ENCODE results near the gene EFTUD2.
A peak's percentile ranks its signal among the peaks of the same experiment; 100 is the strongest.

Gene EFTUD2

GRCh38 chr17:44865231-44865660, 34.0 kb downstream of the EFTUD2 start:
- H3K27ac ChIP-seq: no peak overlapping the region
- TF ChIP-seq CTCF (IDR thresholded peaks at IDR 0.05): peak; percentile 92
- TF ChIP-seq ZFX (IDR thresholded peaks at IDR 0.05; ENCODE audit: borderline replicate concordance): no peak

GRCh38 chr17:44864831-44865230, 34.4 kb downstream of the EFTUD2 start:
- TF ChIP-seq ZFX (IDR thresholded peaks at IDR 0.05; ENCODE audit: borderline replicate concordance): no peak
- H3K27ac ChIP-seq: no peak overlapping the region

GRCh38 chr17:44863061-44863918, 36.0 kb downstream of the EFTUD2 start:
- no peak for TF ChIP-seq CTCF (IDR thresholded peaks at IDR 0.05)
- TF ChIP-seq ZFX (IDR thresholded peaks at IDR 0.05; ENCODE audit: borderline replicate concordance): no peak
- H3K27ac ChIP-seq: no peak overlapping the region

- no peak for TF ChIP-seq ZFX (IDR thresholded peaks at IDR 0.05; ENCODE audit: borderline replicate concordance)
- no peak for TF ChIP-seq CTCF (IDR thresholded peaks at IDR 0.05)
- H3K27ac ChIP-seq: no peak overlapping the region
These were observed 36.8 kb downstream of the EFTUD2 start for GRCh38 chr17:44862278-44862914.

GRCh38 chr17:44859701-44860100, 39.5 kb downstream of the EFTUD2 start:
- no peak overlapping the region for H3K27ac ChIP-seq
- TF ChIP-seq ZFX (IDR thresholded peaks at IDR 0.05; ENCODE audit: borderline replicate concordance): no peak
- TF ChIP-seq CTCF (IDR thresholded peaks at IDR 0.05): no peak

GRCh38 chr17:44854192-44854591, 45.1 kb downstream of the EFTUD2 start:
- TF ChIP-seq ZFX (IDR thresholded peaks at IDR 0.05; ENCODE audit: borderline replicate concordance): no peak
- TF ChIP-seq CTCF (IDR thresholded peaks at IDR 0.05): no peak
- H3K27ac ChIP-seq: no peak overlapping the region

- TF ChIP-seq CTCF (IDR thresholded peaks at IDR 0.05) (no peak), ZFX (IDR thresholded peaks at IDR 0.05; ENCODE audit: borderline replicate concordance) (no peak)
- H3K27ac ChIP-seq: no peak overlapping the region
These were observed 48.6 kb downstream of the EFTUD2 start for GRCh38 chr17:44850612-44851011.

Data from 22Rv1 (cell line).